ENCODE measurements around the gene PALLD. TPM values are rescaled to one million over a fixed set of nuclear protein-coding genes. Genes with fewer than 3 reads are reported as not detected.
A peak's percentile ranks its signal among the peaks of the same experiment; 100 is the strongest.

PALLD gene
- total and polyA plus RNA-seq, 2 donors (not counting 3 experiments of a cell fraction or from before 2014, with no cell fraction given), result 13.4 to 48.2 TPM

- intact Hi-C loops (cut with micrococcal nuclease), result no loop called here
- Histone ChIP-seq H3K9me1 (replicated peaks; ENCODE audit: control insufficient read depth, extremely low read depth, insufficient read depth, low read length) (no peaks in the 10 kb centered on the region), H3K36me3 (ENCODE audit: control insufficient read depth in 2 of 2, extremely low read depth in 1 of 2, insufficient read depth in 2 of 2, low read length in 2 of 2) (peaks cover 0 to 5% of the 10 kb centered on the region in 2 experiments), H3K4me3 (replicated peaks in 1 of 3; ENCODE audit: insufficient read depth in 1 of 3, low read depth in 1 of 3, low read length in 3 of 3) (no peak overlapping the region), H4K20me1 (replicated peaks; ENCODE audit: control insufficient read depth, extremely low read depth, insufficient read depth, low read length) (no peaks in the 10 kb centered on the region), H3K27ac (ENCODE audit: insufficient read depth, low read depth, low read length) (no peak overlapping the region), H3K27me3 (ENCODE audit: control insufficient read depth in 2 of 2, insufficient read depth in 2 of 2, low read length in 2 of 2) (no peaks in the 10 kb centered on the region), H2AFZ (ENCODE audit: low read depth, low read length) (no peak overlapping the region), H3K9me3 (replicated peaks; ENCODE audit: control insufficient read depth, insufficient read depth, low read length) (no peaks in the 10 kb centered on the region), H3K9ac (replicated peaks; ENCODE audit: extremely low read depth, insufficient read depth, low read length) (no peak overlapping the region), H3K79me2 (ENCODE audit: control insufficient read depth, insufficient read depth, low read length) (no peaks in the 10 kb centered on the region), H3K4me1 (ENCODE audit: control insufficient read depth, extremely low read depth, insufficient read depth, low read length) (peaks cover 22% of the 10 kb centered on the region), H3K4me2 (ENCODE audit: insufficient read depth, low read length) (no peak overlapping the region)
- peak; percentile 24 for DNase-seq (ENCODE audit: low read depth, low spot score)
- BruUV-seq (replicated peaks), result no TSS peak
- no peak for TF ChIP-seq GATA2 (IDR thresholded peaks at IDR 0.05; ENCODE audit: insufficient read depth, insufficient read length, low read depth, low read length)
- no peak for TF ChIP-seq EZH2 (IDR thresholded peaks at IDR 0.05; ENCODE audit: borderline replicate concordance, low read depth, low read length, severe bottlenecking)
- TF ChIP-seq JUN (IDR thresholded peaks at IDR 0.05; ENCODE audit: borderline replicate concordance, insufficient read depth, insufficient read length, low read depth), result no peak
- no peak for TF ChIP-seq POLR2A (IDR thresholded peaks at IDR 0.05; ENCODE audit: low read depth, low read length)
- no peak for TF ChIP-seq FOS (IDR thresholded peaks at IDR 0.05; ENCODE audit: borderline replicate concordance, insufficient read depth, low read length)
- TF ChIP-seq, protein P1, sequence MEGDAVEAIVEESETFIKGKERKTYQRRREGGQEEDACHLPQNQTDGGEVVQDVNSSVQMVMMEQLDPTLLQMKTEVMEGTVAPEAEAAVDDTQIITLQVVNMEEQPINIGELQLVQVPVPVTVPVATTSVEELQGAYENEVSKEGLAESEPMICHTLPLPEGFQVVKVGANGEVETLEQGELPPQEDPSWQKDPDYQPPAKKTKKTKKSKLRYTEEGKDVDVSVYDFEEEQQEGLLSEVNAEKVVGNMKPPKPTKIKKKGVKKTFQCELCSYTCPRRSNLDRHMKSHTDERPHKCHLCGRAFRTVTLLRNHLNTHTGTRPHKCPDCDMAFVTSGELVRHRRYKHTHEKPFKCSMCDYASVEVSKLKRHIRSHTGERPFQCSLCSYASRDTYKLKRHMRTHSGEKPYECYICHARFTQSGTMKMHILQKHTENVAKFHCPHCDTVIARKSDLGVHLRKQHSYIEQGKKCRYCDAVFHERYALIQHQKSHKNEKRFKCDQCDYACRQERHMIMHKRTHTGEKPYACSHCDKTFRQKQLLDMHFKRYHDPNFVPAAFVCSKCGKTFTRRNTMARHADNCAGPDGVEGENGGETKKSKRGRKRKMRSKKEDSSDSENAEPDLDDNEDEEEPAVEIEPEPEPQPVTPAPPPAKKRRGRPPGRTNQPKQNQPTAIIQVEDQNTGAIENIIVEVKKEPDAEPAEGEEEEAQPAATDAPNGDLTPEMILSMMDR (IDR thresholded peaks at IDR 0.05; ENCODE audit: extremely low read depth in 1 of 2, insufficient read depth in 1 of 2, low read depth in 1 of 2, low read length in 2 of 2), result no peak
- no peak for TF ChIP-seq MYC (IDR thresholded peaks at IDR 0.05; ENCODE audit: low read depth, low read length)
- TF ChIP-seq POLR2AphosphoS5 (IDR thresholded peaks at IDR 0.05; ENCODE audit: insufficient read depth, low read depth, low read length), result no peak
- TF ChIP-seq, protein P2, sequence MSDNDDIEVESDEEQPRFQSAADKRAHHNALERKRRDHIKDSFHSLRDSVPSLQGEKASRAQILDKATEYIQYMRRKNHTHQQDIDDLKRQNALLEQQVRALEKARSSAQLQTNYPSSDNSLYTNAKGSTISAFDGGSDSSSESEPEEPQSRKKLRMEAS (IDR thresholded peaks at IDR 0.05; ENCODE audit: insufficient read depth, insufficient read length), result no peak
- ChIA-PET CTCF (interaction anchor here (1.5 kb wide), 1 partner anchor 31 kb away, joined by 4 read pairs; no protein-coding TSS in a partner anchor), POLR2A (no interaction called here)
- no peak for FAIRE-seq
- dilution Hi-C loops (cut with MboI; ENCODE audit: extremely low pct_ligation_motif_present, low sequenced_read_pairs), result no loop called here
Measured at GRCh38 chr4:168449719-168450452, 47.0 kb upstream of the PALLD start.

Measured in endothelial cell of umbilical vein (primary cell).